ENCODE measurements around the gene DAAM1.

Gene DAAM1

GRCh38 chr14:59254146-59254910 is 65.9 kb downstream of the DAAM1 start:
- no peak overlapping the region for H3K4me3 ChIP-seq (ENCODE audit: low read depth, low read length)
- TF ChIP-seq CTCF (IDR thresholded peaks at IDR 0.05; ENCODE audit: low read depth, low read length) = peak; percentile 1
- DNase-seq (ENCODE audit: low read depth, low spot score) = peak; percentile 97
- in situ Hi-C loops (cut with HindIII; ENCODE audit: low sequenced_read_pairs) = no loop called here

- no peak for TF ChIP-seq CTCF (IDR thresholded peaks at IDR 0.05; ENCODE audit: low read depth, low read length)
- no peak overlapping the region for H3K4me3 ChIP-seq (ENCODE audit: low read depth, low read length)
- peak; percentile 20 for DNase-seq (ENCODE audit: low read depth, low spot score)
- in situ Hi-C loops (cut with HindIII; ENCODE audit: low sequenced_read_pairs) = no loop called here
Observed at GRCh38 chr14:59254911-59255545, 66.6 kb downstream of the DAAM1 start.

- TF ChIP-seq CTCF (IDR thresholded peaks at IDR 0.05; ENCODE audit: low read depth, low read length) = no peak
- H3K4me3 ChIP-seq (ENCODE audit: low read depth, low read length) = no peak overlapping the region
- in situ Hi-C loops (cut with HindIII; ENCODE audit: low sequenced_read_pairs) = no loop called here
- DNase-seq (ENCODE audit: low read depth, low spot score) = no peak
Observed at GRCh38 chr14:59256331-59256730, 67.9 kb downstream of the DAAM1 start.

- in situ Hi-C loops (cut with HindIII; ENCODE audit: low sequenced_read_pairs) = no loop called here
- no peak for DNase-seq (ENCODE audit: low read depth, low spot score)
- H3K4me3 ChIP-seq (ENCODE audit: low read depth, low read length) = no peak overlapping the region
- no peak for TF ChIP-seq CTCF (IDR thresholded peaks at IDR 0.05; ENCODE audit: low read depth, low read length)
Observed at GRCh38 chr14:59261334-59261733, 72.9 kb downstream of the DAAM1 start.

GRCh38 chr14:59262717-59263454 is 74.4 kb downstream of the DAAM1 start:
- no peak for TF ChIP-seq CTCF (IDR thresholded peaks at IDR 0.05; ENCODE audit: low read depth, low read length)
- H3K4me3 ChIP-seq (ENCODE audit: low read depth, low read length) = no peak overlapping the region
- in situ Hi-C loops (cut with HindIII; ENCODE audit: low sequenced_read_pairs) = no loop called here
- no peak for DNase-seq (ENCODE audit: low read depth, low spot score)

GRCh38 chr14:59265808-59266207 is 77.3 kb downstream of the DAAM1 start:
- in situ Hi-C loops (cut with HindIII; ENCODE audit: low sequenced_read_pairs) = no loop called here
- TF ChIP-seq CTCF (IDR thresholded peaks at IDR 0.05; ENCODE audit: low read depth, low read length) = no peak
- DNase-seq (ENCODE audit: low read depth, low spot score) = no peak
- H3K4me3 ChIP-seq (ENCODE audit: low read depth, low read length) = no peak overlapping the region
